HG03432 (cell line): Measurements from ENCODE around the gene B3GNT8.
"Not testable (repeated sequence)": the region's sequence is repeated elsewhere in the genome, so short reads cannot be mapped to it uniquely, and the experiment has no call there.

Experiments used
- ATAC-seq: cut with Tn5 transposase; IDR thresholded peaks from one replicate; pipeline ENCODE4 v1.9.1; 2021; ENCODE audit warnings: mild to moderate bottlenecking, moderate library complexity; ENCODE audit not compliant: unreplicated experiment

The B3GNT8 gene

GRCh38 chr19:41426952-41427646, at the start of gene B3GNT8:
TSS of gene B3GNT8 (minus strand) at chr19:41427374. CDS start at chr19:41426778, 596 bp downstream.
- ATAC-seq: peak; percentile 59

GRCh38 chr19:41476583-41476982, 49.4 kb upstream of the B3GNT8 start:
- ATAC-seq: no peak

GRCh38 chr19:41463257-41464256, 36.4 kb upstream of the B3GNT8 start:
- not testable (repeated sequence) for ATAC-seq

- ATAC-seq: no peak
Observed at GRCh38 chr19:41462497-41462896, 35.3 kb upstream of the B3GNT8 start.

GRCh38 chr19:41457241-41457640, 30.1 kb upstream of the B3GNT8 start:
- ATAC-seq: peak; percentile 53

GRCh38 chr19:41456342-41456918, 29.3 kb upstream of the B3GNT8 start:
- ATAC-seq: no peak

GRCh38 chr19:41455936-41456335, 28.8 kb upstream of the B3GNT8 start:
- ATAC-seq: no peak

- ATAC-seq: no peak
Observed at GRCh38 chr19:41452584-41453275, 25.6 kb upstream of the B3GNT8 start.

- no peak for ATAC-seq
Observed at GRCh38 chr19:41449865-41450178, 22.6 kb upstream of the B3GNT8 start.

GRCh38 chr19:41449079-41449864, 22.1 kb upstream of the B3GNT8 start:
- ATAC-seq: no peak

- ATAC-seq: no peak
Observed at GRCh38 chr19:41447732-41448332, 20.7 kb upstream of the B3GNT8 start.

- no peak for ATAC-seq
Observed at GRCh38 chr19:41445575-41445974, 18.4 kb upstream of the B3GNT8 start.

GRCh38 chr19:41443813-41444455, 16.8 kb upstream of the B3GNT8 start:
- ATAC-seq: no peak

GRCh38 chr19:41442473-41443355, 15.5 kb upstream of the B3GNT8 start, which contains the start of gene ERICH4:
TSS of gene ERICH4 (plus strand) at chr19:41443156. CDS start at chr19:41443170, 14 bp downstream.
- no peak for ATAC-seq

GRCh38 chr19:41441321-41441945, 14.3 kb upstream of the B3GNT8 start:
- no peak for ATAC-seq

- peak; percentile 89 for ATAC-seq
Observed at GRCh38 chr19:41439441-41440222, 12.5 kb upstream of the B3GNT8 start, which contains the start of gene DMAC2. TSS of gene DMAC2 (minus strand) at chr19:41439912. CDS start at chr19:41439899, 13 bp downstream.
